ENCODE data around the gene SGPL1. TPM values are rescaled to one million over a fixed set of nuclear protein-coding genes. Genes with fewer than 3 reads are reported as not detected.

Gene SGPL1
- total and polyA plus RNA-seq, 2 of the 8 experiments (the other 6 are each of a cell fraction or from before 2014, with no cell fraction given), result 20.5 to 51.6 TPM

GRCh38 chr10:70832852-70833528, 17.2 kb downstream of the SGPL1 start (continued):
- no peak for TF ChIP-seq CHD7 (IDR thresholded peaks at IDR 0.05; ENCODE audit: insufficient replicate concordance, low read length)
- no peak for TF ChIP-seq RXRA (IDR thresholded peaks at IDR 0.05; ENCODE audit: insufficient read depth, low read depth, low read length)
- no peak for TF ChIP-seq CBX5 (IDR thresholded peaks at IDR 0.05; ENCODE audit: low read depth, low read length)
- no peak for TF ChIP-seq POU5F1 (IDR thresholded peaks at IDR 0.05; ENCODE audit: low read depth, low read length)
- no peak for TF ChIP-seq BCL11A (IDR thresholded peaks at IDR 0.05; ENCODE audit: low read depth in 2 of 2, low read length in 2 of 2)
- TF ChIP-seq GABPA (IDR thresholded peaks at IDR 0.05; ENCODE audit: borderline replicate concordance, insufficient read depth, low read length), result no peak
- TF ChIP-seq, protein P1, sequence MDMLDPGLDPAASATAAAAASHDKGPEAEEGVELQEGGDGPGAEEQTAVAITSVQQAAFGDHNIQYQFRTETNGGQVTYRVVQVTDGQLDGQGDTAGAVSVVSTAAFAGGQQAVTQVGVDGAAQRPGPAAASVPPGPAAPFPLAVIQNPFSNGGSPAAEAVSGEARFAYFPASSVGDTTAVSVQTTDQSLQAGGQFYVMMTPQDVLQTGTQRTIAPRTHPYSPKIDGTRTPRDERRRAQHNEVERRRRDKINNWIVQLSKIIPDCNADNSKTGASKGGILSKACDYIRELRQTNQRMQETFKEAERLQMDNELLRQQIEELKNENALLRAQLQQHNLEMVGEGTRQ (IDR thresholded peaks at IDR 0.05; ENCODE audit: low read length), result no peak
- TF ChIP-seq, protein P2, sequence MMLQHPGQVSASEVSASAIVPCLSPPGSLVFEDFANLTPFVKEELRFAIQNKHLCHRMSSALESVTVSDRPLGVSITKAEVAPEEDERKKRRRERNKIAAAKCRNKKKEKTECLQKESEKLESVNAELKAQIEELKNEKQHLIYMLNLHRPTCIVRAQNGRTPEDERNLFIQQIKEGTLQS (IDR thresholded peaks at IDR 0.05; ENCODE audit: insufficient read depth, low read depth, low read length), result no peak
